RWPE2 (cell line): Measurements from ENCODE around the gene RSPO1.

ENCODE experiments used
- ATAC-seq: fragments of 200-7000 bp; cut with Tn5 transposase; 3 replicates; pipeline ENCODE4 v1.9.1; 2021; ENCODE audit warnings: low read depth
- DNase-seq: peaks from one replicate; pipeline ENCODE4 v3.0.0-alpha.2; 2020; ENCODE audit warnings: low spot score
- H3K27ac ChIP-seq: fragments of 450-650 bp; 2 replicates; pipeline ENCODE4 v1.5.1; 2017; ENCODE audit warnings: mild to moderate bottlenecking; ENCODE audit not compliant: poor library complexity, severe bottlenecking
- H3K27me3 ChIP-seq: fragments of 250-450 bp; sonication (Bioruptor Pico); 2 replicates; pipeline ENCODE4 v1.5.1; 2021; ENCODE audit warnings: mild to moderate bottlenecking, moderate library complexity; ENCODE audit not compliant: insufficient read depth, poor library complexity, severe bottlenecking
- H3K36me3 ChIP-seq: fragments of 250-450 bp; sonication (Bioruptor Pico); 2 replicates; pipeline ENCODE4 v1.5.1; 2020; ENCODE audit warnings: low read depth, mild to moderate bottlenecking, moderate library complexity
- H3K4me1 ChIP-seq: fragments of 250-450 bp; sonication (Bioruptor Pico); 2 replicates; pipeline ENCODE4 v1.5.1; 2021; ENCODE audit warnings: mild to moderate bottlenecking, moderate library complexity; ENCODE audit not compliant: insufficient read depth, poor library complexity, severe bottlenecking
- H3K4me3 ChIP-seq: fragments of 250-450 bp; sonication (Bioruptor Pico); 2 replicates; pipeline ENCODE4 v1.5.1; 2021; ENCODE audit warnings: mild to moderate bottlenecking, moderate library complexity; ENCODE audit not compliant: severe bottlenecking
- H3K9me3 ChIP-seq: fragments of 250-450 bp; sonication (Bioruptor Pico); 2 replicates; pipeline ENCODE4 v1.5.1; 2021; ENCODE audit warnings: mild to moderate bottlenecking, moderate library complexity; ENCODE audit not compliant: severe bottlenecking
- TF ChIP-seq, protein P1 (sequence below): fragments of 450-650 bp; IDR thresholded peaks from one replicate; pipeline ENCODE4 v1.5.1; 2017; ENCODE audit warnings: mild to moderate bottlenecking, moderate library complexity; ENCODE audit not compliant: poor library complexity, severe bottlenecking

The RSPO1 gene

DNA sequence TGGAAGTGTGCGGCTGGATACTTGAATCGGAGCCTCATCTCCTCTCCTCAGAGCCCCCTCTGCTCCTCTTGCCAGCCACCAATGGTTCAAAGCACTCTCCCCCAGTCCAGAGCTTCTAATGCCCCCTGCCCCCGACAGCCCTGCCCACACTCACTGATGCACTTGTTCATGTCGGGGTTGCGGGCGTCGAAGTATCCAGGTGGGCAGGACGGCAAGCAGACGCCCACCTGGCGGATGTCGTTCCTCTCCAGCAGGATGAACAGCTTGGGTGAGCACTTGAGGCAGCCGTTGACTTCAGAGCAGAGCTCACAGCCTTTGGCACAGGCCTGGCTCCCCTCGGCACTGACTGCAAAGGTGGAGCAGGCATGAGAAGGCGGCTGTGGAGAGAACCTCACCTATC lies 18.4 kb downstream of the RSPO1 start:
- no peaks in the 10 kb centered on the region for H3K4me1 ChIP-seq
- no peaks in the 10 kb centered on the region for H3K36me3 ChIP-seq
- H3K27me3 ChIP-seq = peaks cover 18% of the 10 kb centered on the region
- no peak overlapping the region for H3K27ac ChIP-seq
- H3K9me3 ChIP-seq = no peaks in the 10 kb centered on the region
- no peak overlapping the region for H3K4me3 ChIP-seq
- ATAC-seq = no peak
- TF ChIP-seq, protein P1, sequence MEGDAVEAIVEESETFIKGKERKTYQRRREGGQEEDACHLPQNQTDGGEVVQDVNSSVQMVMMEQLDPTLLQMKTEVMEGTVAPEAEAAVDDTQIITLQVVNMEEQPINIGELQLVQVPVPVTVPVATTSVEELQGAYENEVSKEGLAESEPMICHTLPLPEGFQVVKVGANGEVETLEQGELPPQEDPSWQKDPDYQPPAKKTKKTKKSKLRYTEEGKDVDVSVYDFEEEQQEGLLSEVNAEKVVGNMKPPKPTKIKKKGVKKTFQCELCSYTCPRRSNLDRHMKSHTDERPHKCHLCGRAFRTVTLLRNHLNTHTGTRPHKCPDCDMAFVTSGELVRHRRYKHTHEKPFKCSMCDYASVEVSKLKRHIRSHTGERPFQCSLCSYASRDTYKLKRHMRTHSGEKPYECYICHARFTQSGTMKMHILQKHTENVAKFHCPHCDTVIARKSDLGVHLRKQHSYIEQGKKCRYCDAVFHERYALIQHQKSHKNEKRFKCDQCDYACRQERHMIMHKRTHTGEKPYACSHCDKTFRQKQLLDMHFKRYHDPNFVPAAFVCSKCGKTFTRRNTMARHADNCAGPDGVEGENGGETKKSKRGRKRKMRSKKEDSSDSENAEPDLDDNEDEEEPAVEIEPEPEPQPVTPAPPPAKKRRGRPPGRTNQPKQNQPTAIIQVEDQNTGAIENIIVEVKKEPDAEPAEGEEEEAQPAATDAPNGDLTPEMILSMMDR = no peak
- DNase-seq = no peak

DNA sequence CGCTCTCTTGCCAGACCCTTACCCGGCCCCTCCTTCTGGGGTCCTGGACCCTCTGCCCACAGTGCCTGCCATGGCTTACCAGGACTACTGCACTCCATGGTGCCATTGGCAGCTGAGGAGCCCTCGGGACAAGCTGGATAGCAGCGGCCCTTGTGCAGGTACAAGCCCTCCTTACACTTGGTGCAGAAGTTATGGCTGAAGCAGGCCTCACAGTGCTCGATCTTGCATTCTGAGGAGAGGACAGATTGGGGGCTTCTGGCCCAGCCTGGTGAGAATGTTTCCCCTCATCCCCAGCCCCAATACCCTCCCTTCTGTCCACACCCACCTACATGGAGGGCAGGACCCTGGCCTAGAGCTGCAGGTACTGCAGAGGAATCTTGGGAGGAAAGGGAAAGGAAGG lies 20.6 kb downstream of the RSPO1 start:
- ATAC-seq (no peak), DNase-seq (no peak)
- Histone ChIP-seq H3K4me1 (no peaks in the 10 kb centered on the region), H3K9me3 (no peaks in the 10 kb centered on the region), H3K36me3 (no peaks in the 10 kb centered on the region), H3K27ac (no peak overlapping the region), H3K27me3 (peaks cover 21% of the 10 kb centered on the region), H3K4me3 (no peak overlapping the region)
- TF ChIP-seq, protein P1 = no peak

GRCh38 chr1:37612186-37612585 lies 22.5 kb downstream of the RSPO1 start:
- Histone ChIP-seq H3K4me1 (no peaks in the 10 kb centered on the region), H3K27ac (no peak overlapping the region), H3K4me3 (no peak overlapping the region), H3K27me3 (peaks cover 20% of the 10 kb centered on the region), H3K36me3 (no peaks in the 10 kb centered on the region), H3K9me3 (no peaks in the 10 kb centered on the region)
- TF ChIP-seq, protein P1 = no peak
- ATAC-seq = no peak
- DNase-seq = no peak

GRCh38 chr1:37609994-37610393 lies 24.7 kb downstream of the RSPO1 start:
- ATAC-seq (no peak), DNase-seq (no peak)
- Histone ChIP-seq H3K36me3 (no peaks in the 10 kb centered on the region), H3K9me3 (no peaks in the 10 kb centered on the region), H3K27ac (no peak overlapping the region), H3K4me1 (no peaks in the 10 kb centered on the region), H3K27me3 (peaks cover 6% of the 10 kb centered on the region), H3K4me3 (no peak overlapping the region)
- TF ChIP-seq, protein P1 = no peak

- DNase-seq (no peak), ATAC-seq (no peak)
- H3K27ac ChIP-seq = no peak overlapping the region
- H3K27me3 ChIP-seq = peaks cover 6% of the 10 kb centered on the region
- no peaks in the 10 kb centered on the region for H3K4me1 ChIP-seq
- no peaks in the 10 kb centered on the region for H3K9me3 ChIP-seq
- TF ChIP-seq, protein P1 = no peak
- H3K36me3 ChIP-seq = no peaks in the 10 kb centered on the region
- H3K4me3 ChIP-seq = no peak overlapping the region
Measured at GRCh38 chr1:37609002-37609401, 25.7 kb downstream of the RSPO1 start.
